ENCODE results near the gene MED14. TPM values are rescaled to one million over a fixed set of nuclear protein-coding genes. Genes with fewer than 3 reads are reported as not detected.
"Not testable (repeated sequence)": the region's sequence is repeated elsewhere in the genome, so short reads cannot be mapped to it uniquely, and the experiment has no call there.

Gene MED14
- 1 to 10 TPM; 7.4 to 9.8 TPM for polyA plus RNA-seq

- H3K4me3 ChIP-seq (ENCODE audit: low read depth in 1 of 2, low read length in 2 of 2) = peak within 1 kb of the TSS; percentile 65 to 79
- H3K9me3 ChIP-seq (ENCODE audit: control insufficient read depth in 2 of 2, insufficient read depth in 1 of 2, low read depth in 1 of 2, low read length in 1 of 2) = no peaks in the 10 kb centered on the region
- WGBS, 2 donors = 0% methylated on average over 64 to 88 of the region's 88 CpGs
- no peaks in the 10 kb centered on the region for H3K4me1 ChIP-seq (ENCODE audit: control insufficient read depth in 2 of 2, insufficient read depth in 2 of 2, low read length in 1 of 2)
- peak within 1 kb of the TSS; percentile 96 to 98 for H3K27ac ChIP-seq (ENCODE audit: low read depth in 2 of 2, low read length in 1 of 2)
- no peaks in the 10 kb centered on the region for H3K36me3 ChIP-seq (ENCODE audit: control insufficient read depth in 2 of 2, insufficient read depth in 2 of 2, low read length in 1 of 2)
- no peaks in the 10 kb centered on the region for H3K27me3 ChIP-seq (ENCODE audit: control insufficient read depth in 1 of 2, insufficient read depth in 2 of 2, low read length in 2 of 2)
Observed at GRCh38 chrX:40735325-40736169, at the start of gene MED14. MED14 (minus strand) TSS chrX:40735542; CDS start chrX:40735412, 130 bp downstream.

- Histone ChIP-seq H3K27ac (ENCODE audit: low read depth in 2 of 2, low read length in 1 of 2) (no peak overlapping the region), H3K36me3 (ENCODE audit: control insufficient read depth in 2 of 2, insufficient read depth in 2 of 2, low read length in 1 of 2) (no peaks in the 10 kb centered on the region), H3K27me3 (ENCODE audit: control insufficient read depth in 1 of 2, insufficient read depth in 2 of 2, low read length in 2 of 2) (no peaks in the 10 kb centered on the region), H3K4me3 (ENCODE audit: low read depth in 1 of 2, low read length in 2 of 2) (no peak overlapping the region), H3K9me3 (ENCODE audit: control insufficient read depth in 2 of 2, insufficient read depth in 1 of 2, low read depth in 1 of 2, low read length in 1 of 2) (no peaks in the 10 kb centered on the region), H3K4me1 (ENCODE audit: control insufficient read depth in 2 of 2, insufficient read depth in 2 of 2, low read length in 1 of 2) (peaks cover 0 to 2% of the 10 kb centered on the region in 2 donors)
- WGBS, 2 donors = 62 to 70% methylated on average over 4 of the region's 4 CpGs
Observed at GRCh38 chrX:40784516-40785151, 49.3 kb upstream of the MED14 start.

- WGBS, 2 donors = 69 to 76% methylated on average over 11 of the region's 11 CpGs
- H3K36me3 ChIP-seq (ENCODE audit: control insufficient read depth in 2 of 2, insufficient read depth in 2 of 2, low read length in 1 of 2); H3K4me3 ChIP-seq (ENCODE audit: low read depth in 1 of 2, low read length in 2 of 2); H3K9me3 ChIP-seq (ENCODE audit: control insufficient read depth in 2 of 2, insufficient read depth in 1 of 2, low read depth in 1 of 2, low read length in 1 of 2); H3K4me1 ChIP-seq (ENCODE audit: control insufficient read depth in 2 of 2, insufficient read depth in 2 of 2, low read length in 1 of 2); H3K27me3 ChIP-seq (ENCODE audit: control insufficient read depth in 1 of 2, insufficient read depth in 2 of 2, low read length in 2 of 2): not testable (repeated sequence)
- H3K27ac ChIP-seq (ENCODE audit: low read depth in 2 of 2, low read length in 1 of 2) = peak overlapping the region in 1 of 2 donors; percentile 0
Observed at GRCh38 chrX:40782644-40783259, 47.4 kb upstream of the MED14 start.

- Histone ChIP-seq H3K9me3 (ENCODE audit: control insufficient read depth in 2 of 2, insufficient read depth in 1 of 2, low read depth in 1 of 2, low read length in 1 of 2) (no peaks in the 10 kb centered on the region), H3K27ac (ENCODE audit: low read depth in 2 of 2, low read length in 1 of 2) (no peak overlapping the region), H3K36me3 (ENCODE audit: control insufficient read depth in 2 of 2, insufficient read depth in 2 of 2, low read length in 1 of 2) (no peaks in the 10 kb centered on the region), H3K27me3 (ENCODE audit: control insufficient read depth in 1 of 2, insufficient read depth in 2 of 2, low read length in 2 of 2) (no peaks in the 10 kb centered on the region), H3K4me3 (ENCODE audit: low read depth in 1 of 2, low read length in 2 of 2) (no peak overlapping the region), H3K4me1 (ENCODE audit: control insufficient read depth in 2 of 2, insufficient read depth in 2 of 2, low read length in 1 of 2) (peaks cover 0 to 2% of the 10 kb centered on the region in 2 donors)
- 62 to 73% methylated on average over 2 of the region's 2 CpGs for WGBS, 2 donors
Observed at GRCh38 chrX:40780951-40781350, 45.6 kb upstream of the MED14 start.

GRCh38 chrX:40780082-40780481 is 44.7 kb upstream of the MED14 start:
- Histone ChIP-seq H3K36me3 (ENCODE audit: control insufficient read depth in 2 of 2, insufficient read depth in 2 of 2, low read length in 1 of 2) (no peaks in the 10 kb centered on the region), H3K27me3 (ENCODE audit: control insufficient read depth in 1 of 2, insufficient read depth in 2 of 2, low read length in 2 of 2) (no peaks in the 10 kb centered on the region), H3K27ac (ENCODE audit: low read depth in 2 of 2, low read length in 1 of 2) (no peak overlapping the region), H3K9me3 (ENCODE audit: control insufficient read depth in 2 of 2, insufficient read depth in 1 of 2, low read depth in 1 of 2, low read length in 1 of 2) (no peaks in the 10 kb centered on the region), H3K4me1 (ENCODE audit: control insufficient read depth in 2 of 2, insufficient read depth in 2 of 2, low read length in 1 of 2) (peaks cover 0 to 2% of the 10 kb centered on the region in 2 donors), H3K4me3 (ENCODE audit: low read depth in 1 of 2, low read length in 2 of 2) (no peak overlapping the region)
- WGBS, 2 donors = 74 to 83% methylated on average over 6 of the region's 6 CpGs

- Histone ChIP-seq H3K4me1 (ENCODE audit: control insufficient read depth in 2 of 2, insufficient read depth in 2 of 2, low read length in 1 of 2) (peaks cover 0 to 2% of the 10 kb centered on the region in 2 donors), H3K4me3 (ENCODE audit: low read depth in 1 of 2, low read length in 2 of 2) (no peak overlapping the region), H3K9me3 (ENCODE audit: control insufficient read depth in 2 of 2, insufficient read depth in 1 of 2, low read depth in 1 of 2, low read length in 1 of 2) (no peaks in the 10 kb centered on the region), H3K27me3 (ENCODE audit: control insufficient read depth in 1 of 2, insufficient read depth in 2 of 2, low read length in 2 of 2) (no peaks in the 10 kb centered on the region), H3K27ac (ENCODE audit: low read depth in 2 of 2, low read length in 1 of 2) (peak overlapping the region; percentile 0 to 52), H3K36me3 (ENCODE audit: control insufficient read depth in 2 of 2, insufficient read depth in 2 of 2, low read length in 1 of 2) (no peaks in the 10 kb centered on the region)
- WGBS, 2 donors = 51 to 65% methylated on average over 4 of the region's 4 CpGs
Observed at GRCh38 chrX:40778861-40779575, 43.7 kb upstream of the MED14 start.

GRCh38 chrX:40773809-40774208 is 38.5 kb upstream of the MED14 start:
- Histone ChIP-seq H3K9me3 (ENCODE audit: control insufficient read depth in 2 of 2, insufficient read depth in 1 of 2, low read depth in 1 of 2, low read length in 1 of 2) (no peaks in the 10 kb centered on the region), H3K4me3 (ENCODE audit: low read depth in 1 of 2, low read length in 2 of 2) (no peak overlapping the region), H3K27me3 (ENCODE audit: control insufficient read depth in 1 of 2, insufficient read depth in 2 of 2, low read length in 2 of 2) (peaks cover 0 to 2% of the 10 kb centered on the region in 2 donors), H3K27ac (ENCODE audit: low read depth in 2 of 2, low read length in 1 of 2) (no peak overlapping the region), H3K4me1 (ENCODE audit: control insufficient read depth in 2 of 2, insufficient read depth in 2 of 2, low read length in 1 of 2) (no peaks in the 10 kb centered on the region), H3K36me3 (ENCODE audit: control insufficient read depth in 2 of 2, insufficient read depth in 2 of 2, low read length in 1 of 2) (no peaks in the 10 kb centered on the region)
- 10 to 41% methylated on average over 3 of the region's 3 CpGs for WGBS, 2 donors

GRCh38 chrX:40773188-40773587 is 37.8 kb upstream of the MED14 start:
- 58 to 70% methylated on average over 7 of the region's 7 CpGs for WGBS, 2 donors
- Histone ChIP-seq H3K36me3 (ENCODE audit: control insufficient read depth in 2 of 2, insufficient read depth in 2 of 2, low read length in 1 of 2) (no peaks in the 10 kb centered on the region), H3K27ac (ENCODE audit: low read depth in 2 of 2, low read length in 1 of 2) (peak overlapping the region in 1 of 2 donors; percentile 13), H3K4me3 (ENCODE audit: low read depth in 1 of 2, low read length in 2 of 2) (no peak overlapping the region), H3K27me3 (ENCODE audit: control insufficient read depth in 1 of 2, insufficient read depth in 2 of 2, low read length in 2 of 2) (peaks cover 0 to 2% of the 10 kb centered on the region in 2 donors), H3K9me3 (ENCODE audit: control insufficient read depth in 2 of 2, insufficient read depth in 1 of 2, low read depth in 1 of 2, low read length in 1 of 2) (no peaks in the 10 kb centered on the region), H3K4me1 (ENCODE audit: control insufficient read depth in 2 of 2, insufficient read depth in 2 of 2, low read length in 1 of 2) (no peaks in the 10 kb centered on the region)

GRCh38 chrX:40772290-40772689 is 36.9 kb upstream of the MED14 start:
- no peaks in the 10 kb centered on the region for H3K4me1 ChIP-seq (ENCODE audit: control insufficient read depth in 2 of 2, insufficient read depth in 2 of 2, low read length in 1 of 2)
- H3K27me3 ChIP-seq (ENCODE audit: control insufficient read depth in 1 of 2, insufficient read depth in 2 of 2, low read length in 2 of 2) = peaks cover 0 to 2% of the 10 kb centered on the region in 2 donors
- no peak overlapping the region for H3K4me3 ChIP-seq (ENCODE audit: low read depth in 1 of 2, low read length in 2 of 2)
- H3K36me3 ChIP-seq (ENCODE audit: control insufficient read depth in 2 of 2, insufficient read depth in 2 of 2, low read length in 1 of 2) = no peaks in the 10 kb centered on the region
- H3K27ac ChIP-seq (ENCODE audit: low read depth in 2 of 2, low read length in 1 of 2) = no peak overlapping the region
- WGBS, 2 donors = 53 to 62% methylated on average over 2 of the region's 2 CpGs
- no peaks in the 10 kb centered on the region for H3K9me3 ChIP-seq (ENCODE audit: control insufficient read depth in 2 of 2, insufficient read depth in 1 of 2, low read depth in 1 of 2, low read length in 1 of 2)
